ENCODE measurements around the gene POTEB3. TPM values are rescaled to one million over a fixed set of nuclear protein-coding genes. Genes with fewer than 3 reads are reported as not detected.

POTEB3 gene
- total RNA-seq, 3 donors from 2014 or later, result not detected

Small RNA genes within 50 kb of the gene (microRNA-seq; reads per million reads assigned to microRNA genes)
- not detected for gene MIR3118-3
